ENCODE results near the gene FLT3. TPM values are rescaled to one million over a fixed set of nuclear protein-coding genes. Genes with fewer than 3 reads are reported as not detected.
"Not testable (repeated sequence)": the region's sequence is repeated elsewhere in the genome, so short reads cannot be mapped to it uniquely, and the experiment has no call there.

FLT3 gene
- total RNA-seq, 2 donors from 2014 or later, result 0.12 to 0.26 TPM

- no peak for TF ChIP-seq CTCF (IDR thresholded peaks at IDR 0.05)
- peaks cover 9 to 16% of the 10 kb centered on the region in 2 donors for H3K27me3 ChIP-seq
- H3K27ac ChIP-seq, result no peak overlapping the region
- no peak for DNase-seq (ENCODE audit: low spot score)
- H3K4me1 ChIP-seq, result peaks cover 0 to 15% of the 10 kb centered on the region in 2 donors
- no peak overlapping the region for H3K4me3 ChIP-seq
- peaks cover 0 to 7% of the 10 kb centered on the region in 2 donors for H3K9me3 ChIP-seq
- H3K36me3 ChIP-seq, result no peaks in the 10 kb centered on the region
These were observed 2.9 kb downstream of the FLT3 start for GRCh38 chr13:28097503-28097902.

GRCh38 chr13:28094306-28094705 lies 6.1 kb downstream of the FLT3 start:
- Histone ChIP-seq H3K27me3 (peaks cover 2 to 7% of the 10 kb centered on the region in 2 donors), H3K4me3 (no peak overlapping the region), H3K27ac (no peak overlapping the region), H3K4me1 (no peaks in the 10 kb centered on the region), H3K9me3 (peaks cover 0 to 7% of the 10 kb centered on the region in 2 donors), H3K36me3 (no peaks in the 10 kb centered on the region)
- DNase-seq (ENCODE audit: low spot score), result no peak
- no peak for TF ChIP-seq CTCF (IDR thresholded peaks at IDR 0.05)

GRCh38 chr13:28093881-28094280 lies 6.5 kb downstream of the FLT3 start:
- H3K4me1 ChIP-seq, result no peaks in the 10 kb centered on the region
- no peak for TF ChIP-seq CTCF (IDR thresholded peaks at IDR 0.05)
- H3K27me3 ChIP-seq, result peaks cover 0 to 6% of the 10 kb centered on the region in 2 donors
- no peak overlapping the region for H3K27ac ChIP-seq
- no peak for DNase-seq (ENCODE audit: low spot score)
- H3K4me3 ChIP-seq, result no peak overlapping the region
- H3K36me3 ChIP-seq, result no peaks in the 10 kb centered on the region
- H3K9me3 ChIP-seq, result peaks cover 0 to 3% of the 10 kb centered on the region in 2 donors

GRCh38 chr13:28092431-28092830 lies 7.9 kb downstream of the FLT3 start:
- H3K36me3 ChIP-seq, result no peaks in the 10 kb centered on the region
- no peak overlapping the region for H3K27ac ChIP-seq
- DNase-seq (ENCODE audit: low spot score), result no peak
- no peaks in the 10 kb centered on the region for H3K4me1 ChIP-seq
- no peaks in the 10 kb centered on the region for H3K27me3 ChIP-seq
- no peaks in the 10 kb centered on the region for H3K9me3 ChIP-seq
- no peak for TF ChIP-seq CTCF (IDR thresholded peaks at IDR 0.05)
- H3K4me3 ChIP-seq, result no peak overlapping the region

GRCh38 chr13:28089065-28089464 lies 11.3 kb downstream of the FLT3 start:
- Histone ChIP-seq H3K4me3 (no peak overlapping the region), H3K27me3 (no peaks in the 10 kb centered on the region), H3K4me1 (no peaks in the 10 kb centered on the region), H3K9me3 (no peaks in the 10 kb centered on the region), H3K27ac (no peak overlapping the region), H3K36me3 (no peaks in the 10 kb centered on the region)
- no peak for DNase-seq (ENCODE audit: low spot score)
- no peak for TF ChIP-seq CTCF (IDR thresholded peaks at IDR 0.05)

- not testable (repeated sequence) for H3K36me3 ChIP-seq; DNase-seq (ENCODE audit: low spot score); H3K27me3 ChIP-seq; H3K9me3 ChIP-seq; H3K27ac ChIP-seq; H3K4me3 ChIP-seq; H3K4me1 ChIP-seq
These were observed 22.6 kb downstream of the FLT3 start for GRCh38 chr13:28077820-28078219.
